ENCODE data around the gene KCNH6.

The KCNH6 gene

GRCh38 chr17:63488851-63489250, 34.3 kb upstream of the KCNH6 start:
- no peak for ATAC-seq

- ATAC-seq: no peak
Observed at GRCh38 chr17:63489291-63489690, 33.9 kb upstream of the KCNH6 start.

- no peak for ATAC-seq
Observed at GRCh38 chr17:63490329-63490728, 32.8 kb upstream of the KCNH6 start.

- ATAC-seq: no peak
Observed at GRCh38 chr17:63490858-63491400, 32.2 kb upstream of the KCNH6 start.

DNA sequence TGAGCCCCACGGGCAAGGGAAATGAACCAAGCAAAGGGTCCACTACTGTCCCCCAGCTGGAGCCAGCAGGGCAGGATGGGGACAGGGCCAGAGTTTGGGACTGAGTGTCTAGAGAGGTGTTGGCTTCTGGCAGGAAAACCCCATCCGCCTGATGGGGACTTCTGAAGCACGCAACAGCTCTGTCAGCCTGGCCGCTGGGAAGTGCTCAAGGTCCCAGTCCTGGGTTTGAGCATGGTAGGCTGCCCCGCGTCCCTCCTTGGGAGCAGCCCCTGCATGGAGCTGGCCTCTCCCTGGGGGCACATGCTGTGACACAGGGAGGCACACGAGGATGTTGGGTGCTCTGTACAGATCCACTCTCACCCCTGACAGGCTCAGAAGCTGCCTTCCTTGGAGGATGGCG, 31.7 kb upstream of the KCNH6 start:
- ATAC-seq: no peak

DNA sequence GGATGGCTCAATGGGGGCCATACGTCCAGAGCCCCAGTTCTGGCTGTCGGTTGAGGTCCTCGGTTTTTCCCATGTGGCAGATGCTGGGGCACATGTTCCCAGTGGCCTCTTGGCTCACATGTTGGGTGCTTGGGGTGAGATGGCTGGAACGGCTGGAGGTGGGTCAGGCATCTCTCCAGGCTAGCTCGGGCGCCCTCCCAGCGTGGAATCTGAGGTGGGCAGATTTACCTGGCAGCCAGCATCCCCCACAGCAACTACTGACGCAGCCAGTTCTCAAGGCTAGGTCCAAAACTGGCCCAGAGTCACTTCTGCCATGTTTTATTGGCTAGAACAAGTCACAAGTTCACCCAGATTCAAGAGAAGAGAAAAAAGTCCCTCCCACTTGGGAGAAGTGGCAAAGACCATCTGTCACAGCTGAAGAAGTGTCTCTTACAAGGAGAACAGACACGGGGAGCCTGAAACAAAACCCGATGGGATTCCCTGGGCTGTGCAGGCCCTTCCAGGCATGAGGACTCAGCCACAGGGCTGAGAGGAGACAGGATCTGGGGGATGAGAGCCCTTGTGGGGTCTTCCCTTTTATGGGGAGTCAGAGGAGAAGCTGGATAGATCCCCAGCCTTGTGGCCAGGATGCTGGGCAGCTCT, 31.1 kb upstream of the KCNH6 start:
- ATAC-seq: no peak

DNA sequence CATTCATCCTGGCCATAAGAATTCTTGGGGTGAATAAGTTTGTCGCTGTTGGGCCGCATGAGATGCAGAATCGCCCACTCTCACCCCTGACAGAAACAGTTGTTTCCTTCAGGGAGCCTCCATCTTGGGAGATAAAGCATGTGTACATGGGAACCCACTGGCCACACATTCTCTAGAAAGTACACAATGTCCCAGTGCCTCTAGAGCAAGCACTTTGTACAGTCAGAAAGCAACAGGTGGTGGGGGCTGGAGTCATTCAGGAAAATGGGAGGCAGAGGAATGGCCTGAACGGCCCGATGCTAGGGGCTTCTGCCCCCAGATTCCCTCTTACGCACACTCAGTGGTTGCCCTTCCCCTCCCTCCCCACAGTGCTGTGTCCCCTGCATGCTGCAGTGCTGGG, 30.2 kb upstream of the KCNH6 start:
- ATAC-seq: no peak

GRCh38 chr17:63493411-63493810, 29.7 kb upstream of the KCNH6 start:
- no peak for ATAC-seq

DNA sequence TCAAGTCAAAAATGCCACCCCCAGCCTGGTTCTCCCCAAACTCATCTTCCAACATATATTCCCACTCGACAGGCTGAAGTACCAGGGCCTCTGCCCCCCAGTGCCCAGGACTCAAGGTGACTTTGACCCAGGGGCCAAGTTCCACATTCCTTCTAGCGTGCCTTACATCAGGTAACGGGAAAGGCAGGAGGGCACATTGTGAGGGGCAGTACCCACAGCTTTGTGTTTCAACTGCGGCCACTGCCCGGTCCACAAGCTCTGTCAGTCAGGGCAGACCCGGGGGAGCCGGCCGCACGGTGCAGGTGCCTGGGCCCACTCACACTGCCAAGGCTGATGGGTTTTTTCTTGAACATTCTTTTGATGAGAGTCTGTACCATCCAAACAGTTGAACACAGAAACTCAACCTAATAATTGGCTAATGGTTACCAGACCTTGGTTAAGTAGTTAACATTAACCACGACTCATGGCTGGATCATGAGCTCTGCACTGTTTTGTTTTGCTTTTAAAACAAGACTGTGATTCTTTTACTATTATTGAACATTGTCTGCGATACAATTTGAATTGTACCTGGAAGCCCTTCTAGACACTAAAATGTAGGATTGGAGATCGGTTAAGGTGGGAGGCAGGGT, 28.7 kb upstream of the KCNH6 start:
- ATAC-seq: no peak

DNA sequence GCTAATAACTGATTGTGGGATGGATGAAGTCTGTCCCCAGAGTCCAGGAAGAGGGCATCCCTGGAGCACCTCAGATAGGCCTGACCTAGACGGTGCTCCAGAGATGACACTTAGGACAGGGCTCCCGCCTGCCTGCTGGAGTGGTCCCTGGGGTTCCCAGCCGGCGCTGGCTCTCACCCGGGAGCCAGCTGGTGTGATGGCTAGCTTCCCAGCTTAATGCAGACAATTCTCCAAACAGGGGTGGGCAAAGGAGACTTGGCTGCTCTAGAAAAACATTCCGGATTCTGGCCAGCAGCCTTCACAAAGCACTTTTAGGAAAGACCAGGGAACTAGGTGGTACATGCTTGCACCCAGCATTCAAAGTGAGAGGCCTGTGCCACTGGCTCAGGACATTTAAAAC, 27.7 kb upstream of the KCNH6 start:
- no peak for ATAC-seq

DNA sequence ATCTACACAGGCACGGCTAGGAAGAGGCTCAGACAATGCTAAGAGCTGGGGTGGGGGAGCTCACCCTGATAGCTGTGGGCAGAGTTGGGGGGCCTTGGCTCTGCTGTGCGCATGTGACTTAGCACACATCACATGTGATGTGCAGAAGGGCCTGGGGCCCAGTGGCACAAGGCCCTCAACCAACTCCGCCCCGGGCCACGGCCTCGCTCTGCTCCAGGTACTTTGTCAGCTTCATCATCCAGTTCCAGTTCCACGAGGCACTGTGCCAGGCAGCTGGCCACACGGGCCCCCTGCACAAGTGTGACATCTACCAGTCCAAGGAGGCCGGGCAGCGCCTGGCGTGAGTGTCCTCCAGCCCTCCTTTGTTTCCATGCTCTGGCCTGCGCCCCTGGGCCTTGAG, 27.0 kb upstream of the KCNH6 start:
- ATAC-seq: no peak

DNA sequence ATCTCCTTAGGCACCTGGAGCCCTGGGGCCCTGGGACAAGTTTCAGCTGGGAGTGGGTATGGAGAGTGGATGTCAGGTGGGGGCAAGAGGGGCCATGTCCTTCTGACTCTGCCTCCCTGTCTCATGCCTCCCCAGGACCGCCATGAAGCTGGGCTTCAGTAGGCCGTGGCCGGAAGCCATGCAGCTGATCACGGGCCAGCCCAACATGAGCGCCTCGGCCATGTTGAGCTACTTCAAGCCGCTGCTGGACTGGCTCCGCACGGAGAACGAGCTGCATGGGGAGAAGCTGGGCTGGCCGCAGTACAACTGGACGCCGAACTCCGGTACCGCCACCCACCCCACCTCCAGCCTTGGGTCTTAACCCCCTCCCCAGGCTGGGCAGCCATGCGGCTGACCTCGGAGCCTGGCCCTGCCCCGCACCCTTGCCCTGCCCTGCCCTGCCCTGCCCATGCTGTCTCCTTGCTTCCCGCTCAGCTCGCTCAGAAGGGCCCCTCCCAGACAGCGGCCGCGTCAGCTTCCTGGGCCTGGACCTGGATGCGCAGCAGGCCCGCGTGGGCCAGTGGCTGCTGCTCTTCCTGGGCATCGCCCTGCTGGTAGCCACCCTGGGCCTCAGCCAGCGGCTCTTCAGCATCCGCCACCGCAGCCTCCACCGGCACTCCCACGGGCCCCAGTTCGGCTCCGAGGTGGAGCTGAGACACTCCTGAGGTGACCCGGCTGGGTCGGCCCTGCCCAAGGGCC, 26.3 kb upstream of the KCNH6 start:
- ATAC-seq: no peak

DNA sequence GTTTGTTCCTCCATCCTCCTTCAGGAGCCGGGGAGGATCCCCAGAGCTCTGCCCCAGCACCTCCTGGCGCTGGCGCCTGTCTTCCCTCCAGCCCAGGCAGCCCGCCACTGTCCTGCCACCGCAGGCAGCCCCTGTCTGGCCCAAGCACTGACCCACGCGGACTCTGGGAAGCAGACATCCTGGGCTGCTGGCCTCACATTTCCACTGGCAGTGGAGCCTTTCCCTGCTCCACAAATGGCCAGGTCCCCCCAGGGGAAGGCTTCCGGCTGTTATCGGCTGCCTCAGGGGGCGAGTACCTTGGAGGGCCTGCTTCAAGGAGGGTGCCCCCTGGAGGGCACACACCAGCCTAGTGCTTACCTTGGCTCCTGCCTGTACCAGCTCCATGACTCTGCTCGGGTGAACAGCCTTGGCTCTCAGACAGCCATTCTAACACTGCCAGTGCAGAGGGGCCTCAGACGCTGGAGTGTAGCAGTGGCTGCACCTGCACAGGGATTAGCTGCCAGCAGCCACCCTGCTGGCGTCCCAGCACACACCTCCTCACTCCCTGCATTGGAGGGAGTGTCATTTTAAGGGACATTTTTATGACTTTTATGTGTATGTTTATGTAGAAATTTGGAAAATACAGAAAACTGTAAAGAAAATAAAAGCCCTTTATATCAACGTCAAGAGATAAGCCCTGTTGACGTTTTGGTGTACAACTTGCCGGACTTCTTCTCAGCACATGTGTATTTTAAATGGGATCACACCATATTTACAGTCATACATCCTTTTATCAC, 25.3 kb upstream of the KCNH6 start:
- no peak for ATAC-seq

DNA sequence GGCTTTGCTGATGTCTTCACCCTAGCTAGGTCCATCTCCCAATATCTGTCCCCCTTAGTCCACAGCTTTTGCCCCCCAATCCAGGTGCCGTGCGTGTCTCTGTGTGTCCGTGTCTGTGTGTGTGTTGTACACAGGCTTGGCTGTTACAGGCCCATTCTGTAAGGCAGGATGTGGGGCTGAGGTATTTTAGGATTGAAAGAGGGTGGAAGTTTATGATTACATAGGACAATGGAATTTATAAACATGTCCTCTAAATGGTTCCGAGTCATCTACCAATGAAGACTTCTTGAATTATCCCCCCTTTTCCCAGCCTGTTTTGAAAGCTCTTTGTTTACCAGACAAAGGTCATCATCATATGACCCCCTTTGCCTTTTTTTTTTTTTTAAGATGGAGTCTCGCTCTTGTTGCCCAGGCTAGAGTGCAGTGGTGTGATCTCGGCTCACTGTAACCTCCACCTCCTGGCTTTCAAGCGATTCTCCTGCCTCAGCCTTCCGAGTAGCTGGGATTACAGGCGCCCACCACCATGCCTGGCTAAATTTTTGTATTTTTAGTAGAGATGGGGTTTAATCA, 24.4 kb upstream of the KCNH6 start:
- no peak for ATAC-seq

DNA sequence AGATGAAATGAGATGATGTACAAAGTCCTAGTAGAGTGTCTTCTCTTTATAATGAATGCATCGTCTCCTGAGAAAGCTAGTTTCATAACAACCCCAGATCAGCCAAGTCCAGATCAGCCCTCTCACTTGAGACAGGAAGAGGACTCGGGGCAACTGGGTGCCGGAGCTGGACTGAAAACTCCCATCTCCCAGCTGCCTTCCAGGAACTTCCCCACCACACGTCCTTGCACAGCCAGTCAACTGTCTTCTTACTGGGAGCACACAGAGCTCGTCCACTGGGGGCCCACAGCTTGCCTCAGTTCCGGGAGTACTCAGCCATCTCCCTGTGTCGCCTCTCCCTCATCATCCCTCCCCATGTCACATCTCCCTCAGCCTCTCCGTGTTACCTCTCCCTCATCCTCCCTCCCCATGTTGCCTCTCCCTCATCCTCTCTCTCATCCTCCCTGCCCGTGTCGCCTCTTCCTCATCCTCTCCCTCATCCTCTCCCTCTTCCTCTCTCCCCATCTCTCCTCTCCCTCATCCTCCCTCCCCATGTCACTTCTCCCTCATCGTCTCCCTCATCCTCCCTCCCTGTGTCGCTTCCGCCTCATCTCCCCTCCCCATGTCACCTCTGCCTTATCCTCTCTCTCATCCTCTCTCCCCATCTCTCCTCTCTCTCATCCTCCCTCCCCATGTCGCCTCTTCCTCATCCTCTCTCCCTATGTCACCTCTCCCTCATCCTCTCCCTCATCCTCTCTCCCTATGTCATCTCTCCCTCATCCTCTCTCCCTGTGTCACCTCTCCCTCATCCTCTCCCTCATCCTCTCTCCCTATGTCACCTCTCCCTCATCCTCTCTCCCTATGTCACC, 22.4 kb upstream of the KCNH6 start:
- no peak for ATAC-seq

- ATAC-seq: no peak
Observed at GRCh38 chr17:63503341-63503705, 19.8 kb upstream of the KCNH6 start.

GRCh38 chr17:63504261-63504660, 18.9 kb upstream of the KCNH6 start:
- no peak for ATAC-seq

DNA sequence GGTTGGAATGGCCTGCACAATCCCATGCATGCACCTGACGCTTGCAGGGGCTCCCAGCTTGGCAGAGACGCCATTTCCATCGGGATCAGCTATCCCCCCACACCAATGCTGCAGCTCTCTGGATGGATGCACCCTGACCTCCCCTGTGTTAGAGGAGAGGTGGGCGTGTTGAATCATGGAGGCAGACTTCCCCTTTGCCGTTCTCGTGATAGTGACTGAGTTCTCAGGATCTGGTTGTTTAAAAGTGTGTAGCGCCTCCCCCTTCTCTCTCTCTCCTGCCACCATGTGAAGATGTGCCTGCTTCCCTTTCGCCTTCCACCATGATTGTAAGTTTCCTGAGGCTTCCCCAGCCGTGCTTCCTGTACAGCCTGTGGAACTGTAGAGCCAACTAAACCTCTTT, 17.8 kb upstream of the KCNH6 start:
- ATAC-seq: no peak

DNA sequence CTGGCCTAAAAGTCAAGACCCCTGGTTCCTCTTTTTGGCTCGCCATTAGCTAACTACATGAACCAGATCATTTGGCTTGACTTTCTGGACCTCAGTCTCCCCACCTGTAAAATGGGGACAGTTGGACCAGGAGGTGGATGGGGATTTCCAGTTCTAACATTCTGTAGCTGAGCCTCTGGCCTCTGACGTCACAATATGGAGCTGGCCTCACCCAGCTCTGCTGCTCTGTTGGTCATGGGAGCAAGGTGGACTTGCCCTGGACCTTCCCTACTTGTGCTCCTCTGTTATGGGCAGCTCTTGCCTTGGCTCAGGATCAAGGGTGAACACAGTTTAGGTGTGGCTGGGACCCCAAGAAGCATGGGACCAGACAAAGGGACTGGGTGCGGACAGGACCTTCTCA, 16.5 kb upstream of the KCNH6 start:
- ATAC-seq: no peak

- no peak for ATAC-seq
Observed at GRCh38 chr17:63511331-63511730, 11.8 kb upstream of the KCNH6 start.

DNA sequence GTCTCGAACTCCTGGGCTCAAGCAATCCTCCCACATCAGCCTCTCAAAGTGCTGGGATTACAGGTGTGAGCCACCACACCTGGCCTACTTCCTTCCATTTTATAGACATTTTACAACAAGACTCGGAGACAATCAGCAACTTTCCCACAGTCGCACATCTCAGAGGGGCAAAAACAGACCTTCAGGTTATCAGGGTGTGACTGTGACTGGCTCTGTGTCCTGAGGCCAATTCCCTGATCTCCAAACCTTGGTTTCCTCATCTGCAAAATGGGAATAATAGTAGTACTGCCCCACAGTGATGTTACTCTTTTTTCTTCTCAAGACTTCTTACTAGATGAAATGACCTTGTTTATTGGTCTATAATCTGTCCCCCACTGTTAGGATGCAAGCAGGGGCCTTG, 10.8 kb upstream of the KCNH6 start:
- no peak for ATAC-seq

Data from activated CD4-positive, CD25-positive, alpha-beta regulatory T cell treated with anti-CD3 and anti-CD28 coated beads, Interleukin-2, amount 50 U/mL, for 24 hours (primary cell).